ENCODE results near the gene RNU4-1. TPM values are rescaled to one million over a fixed set of nuclear protein-coding genes. Genes with fewer than 3 reads are reported as not detected.

The RNU4-1 gene
- total and polyA plus RNA-seq, 2 of the 4 experiments (the other 2 are of a cell fraction), result under 0.01 TPM; not detected in 1

DNA sequence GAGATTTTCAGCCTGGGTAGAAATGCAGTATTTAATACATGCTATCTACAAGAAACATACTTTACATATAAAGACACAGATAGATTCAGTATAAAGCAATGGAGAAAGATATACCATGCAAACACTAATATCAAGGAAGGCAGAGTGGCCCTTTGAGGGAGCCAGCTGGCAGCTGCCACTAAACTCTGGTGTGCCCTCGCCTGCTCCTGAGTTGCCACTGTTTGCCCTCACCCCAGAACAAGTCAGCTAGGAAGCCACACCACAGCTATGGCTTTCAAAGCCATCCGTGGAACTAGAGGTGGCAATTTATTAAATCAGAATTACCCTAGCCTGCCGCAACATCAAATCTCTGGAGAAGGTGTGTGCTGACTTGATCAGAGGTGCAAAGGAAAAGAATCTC lies 45.9 kb downstream of the RNU4-1 start:
- H3K23ac ChIP-seq (ENCODE audit: low read depth, low read length), result peak overlapping the region; percentile 4; the same call in 1 of the 2 replicates
- no TSS peak for BruUV-seq (replicated peaks)
- DNase-seq, result no peak
- WGBS, 2 experiments (ENCODE audit: extremely low coverage in 2 of 2, insufficient read length in 1 of 2), result no CpG with 5 or more reads among the region's 3 CpGs
- peak overlapping the region; percentile 69 for H3K4ac ChIP-seq (ENCODE audit: low read depth, low read length)
- H2BK20ac ChIP-seq (ENCODE audit: low read depth, low read length), result peak overlapping the region; percentile 7
- dilution Hi-C loops (cut with HindIII; ENCODE audit: low sequenced_read_pairs, unreplicated experiment), result no loop called here
- in situ Hi-C loops (cut with MboI; ENCODE audit: low sequenced_read_pairs), result no loop called here
- ChIA-PET POLR2A (ENCODE audit: unreplicated experiment) (interaction anchor here (1.0 kb wide), 1 partner anchor 17 kb away, joined by 5 read pairs; no protein-coding TSS in a partner anchor), CTCF (interaction anchor here (3.7 kb wide), 1 partner anchor 19 kb away, joined by 13 read pairs; no protein-coding TSS in a partner anchor)
- H4K91ac ChIP-seq (ENCODE audit: insufficient read depth, low read depth, low read length), result peak overlapping the region; percentile 45
- no peak overlapping the region for H3K4me3 ChIP-seq (ENCODE audit: insufficient read depth, low read depth, low read length)
- ATAC-seq (ENCODE audit: low read depth), result no peak
- peak overlapping the region; percentile 43; the same call in 1 of the 2 replicates for H3K4me2 ChIP-seq (ENCODE audit: low read depth, low read length)
- H3K14ac ChIP-seq (replicated peaks; ENCODE audit: low read depth, low read length), result peak overlapping the region; percentile 2; the same call in 1 of the 2 replicates
- peak overlapping the region; percentile 48; the same call in 1 of the 2 replicates for H3K27ac ChIP-seq (ENCODE audit: insufficient read depth, low read length)
- H4K5ac ChIP-seq (ENCODE audit: low read depth, low read length), result peak overlapping the region; percentile 24; the same call in 1 of the 2 replicates
- peak overlapping the region; percentile 83 for H2AK5ac ChIP-seq (ENCODE audit: low read depth, low read length)
- intact Hi-C loops (cut with micrococcal nuclease), result no loop called here
- H2BK15ac ChIP-seq (ENCODE audit: low read depth, low read length), result 0 out of 3 replicates have a peak overlapping the region, but pooled peaks have one; percentile 13
- H3K79me1 ChIP-seq (ENCODE audit: low read depth in 1 of 2, low read length in 2 of 2), result peaks cover 9 to 69% of the 10 kb centered on the region in 2 experiments; a peak in 2 of 4 replicates
- peak overlapping the region; percentile 36; the same call in 1 of the 2 replicates for H3K18ac ChIP-seq (ENCODE audit: low read depth, low read length)
- peaks cover 2% of the 10 kb centered on the region for H3K36me3 ChIP-seq (ENCODE audit: control insufficient read depth, insufficient read depth, low read length)
- H2AFZ ChIP-seq (replicated peaks; ENCODE audit: low read length, poor library complexity), result no peak overlapping the region
- H3K56ac ChIP-seq (ENCODE audit: extremely low read depth, insufficient read depth, low read length), result 0 out of 2 replicates have a peak overlapping the region, but pooled peaks have one; percentile 20
- peaks cover 54% of the 10 kb centered on the region for H3K9me1 ChIP-seq (ENCODE audit: insufficient read depth, low read length)
- peaks cover 43% of the 10 kb centered on the region for H3K4me1 ChIP-seq (ENCODE audit: control insufficient read depth, insufficient read depth, low read length)
- TF ChIP-seq, protein P1, sequence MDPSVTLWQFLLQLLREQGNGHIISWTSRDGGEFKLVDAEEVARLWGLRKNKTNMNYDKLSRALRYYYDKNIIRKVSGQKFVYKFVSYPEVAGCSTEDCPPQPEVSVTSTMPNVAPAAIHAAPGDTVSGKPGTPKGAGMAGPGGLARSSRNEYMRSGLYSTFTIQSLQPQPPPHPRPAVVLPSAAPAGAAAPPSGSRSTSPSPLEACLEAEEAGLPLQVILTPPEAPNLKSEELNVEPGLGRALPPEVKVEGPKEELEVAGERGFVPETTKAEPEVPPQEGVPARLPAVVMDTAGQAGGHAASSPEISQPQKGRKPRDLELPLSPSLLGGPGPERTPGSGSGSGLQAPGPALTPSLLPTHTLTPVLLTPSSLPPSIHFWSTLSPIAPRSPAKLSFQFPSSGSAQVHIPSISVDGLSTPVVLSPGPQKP (IDR thresholded peaks at IDR 0.05; ENCODE audit: borderline replicate concordance, low read depth, low read length), result no peak
- TF ChIP-seq, protein P2, sequence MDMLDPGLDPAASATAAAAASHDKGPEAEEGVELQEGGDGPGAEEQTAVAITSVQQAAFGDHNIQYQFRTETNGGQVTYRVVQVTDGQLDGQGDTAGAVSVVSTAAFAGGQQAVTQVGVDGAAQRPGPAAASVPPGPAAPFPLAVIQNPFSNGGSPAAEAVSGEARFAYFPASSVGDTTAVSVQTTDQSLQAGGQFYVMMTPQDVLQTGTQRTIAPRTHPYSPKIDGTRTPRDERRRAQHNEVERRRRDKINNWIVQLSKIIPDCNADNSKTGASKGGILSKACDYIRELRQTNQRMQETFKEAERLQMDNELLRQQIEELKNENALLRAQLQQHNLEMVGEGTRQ (IDR thresholded peaks at IDR 0.05; ENCODE audit: low read depth, low read length), result no peak
- TF ChIP-seq MXI1 (IDR thresholded peaks at IDR 0.05; ENCODE audit: borderline replicate concordance, low read depth, low read length), result no peak
- no peak for TF ChIP-seq POLR2A (IDR thresholded peaks at IDR 0.05; ENCODE audit: low read depth, low read length)
- TF ChIP-seq, protein P3, sequence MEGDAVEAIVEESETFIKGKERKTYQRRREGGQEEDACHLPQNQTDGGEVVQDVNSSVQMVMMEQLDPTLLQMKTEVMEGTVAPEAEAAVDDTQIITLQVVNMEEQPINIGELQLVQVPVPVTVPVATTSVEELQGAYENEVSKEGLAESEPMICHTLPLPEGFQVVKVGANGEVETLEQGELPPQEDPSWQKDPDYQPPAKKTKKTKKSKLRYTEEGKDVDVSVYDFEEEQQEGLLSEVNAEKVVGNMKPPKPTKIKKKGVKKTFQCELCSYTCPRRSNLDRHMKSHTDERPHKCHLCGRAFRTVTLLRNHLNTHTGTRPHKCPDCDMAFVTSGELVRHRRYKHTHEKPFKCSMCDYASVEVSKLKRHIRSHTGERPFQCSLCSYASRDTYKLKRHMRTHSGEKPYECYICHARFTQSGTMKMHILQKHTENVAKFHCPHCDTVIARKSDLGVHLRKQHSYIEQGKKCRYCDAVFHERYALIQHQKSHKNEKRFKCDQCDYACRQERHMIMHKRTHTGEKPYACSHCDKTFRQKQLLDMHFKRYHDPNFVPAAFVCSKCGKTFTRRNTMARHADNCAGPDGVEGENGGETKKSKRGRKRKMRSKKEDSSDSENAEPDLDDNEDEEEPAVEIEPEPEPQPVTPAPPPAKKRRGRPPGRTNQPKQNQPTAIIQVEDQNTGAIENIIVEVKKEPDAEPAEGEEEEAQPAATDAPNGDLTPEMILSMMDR (conservative IDR thresholded peaks at IDR 0.05; ENCODE audit: low read depth, low read length), result no peak
- TF ChIP-seq RAD21 (IDR thresholded peaks at IDR 0.05; ENCODE audit: low read length), result no peak
- no peak for TF ChIP-seq CHD1 (IDR thresholded peaks at IDR 0.05; ENCODE audit: low read depth, low read length)
- TF ChIP-seq MAZ (IDR thresholded peaks at IDR 0.05; ENCODE audit: borderline replicate concordance, low read depth, low read length), result no peak
- no peak for TF ChIP-seq SMC3 (IDR thresholded peaks at IDR 0.05; ENCODE audit: low read depth, low read length)
- no peak for TF ChIP-seq NFE2L2 (IDR thresholded peaks at IDR 0.05; ENCODE audit: low read depth, low read length)
- no peak overlapping the region for H3K9ac ChIP-seq (ENCODE audit: low read depth, low read length)
- no peaks in the 10 kb centered on the region for H3K9me3 ChIP-seq (ENCODE audit: control insufficient read depth, insufficient read depth, low read length)
- H3K27me3 ChIP-seq (ENCODE audit: control insufficient read depth, insufficient read depth, low read length), result no peaks in the 10 kb centered on the region
- peak overlapping the region; percentile 12 to 33; a peak in 1 of 4 replicates for H4K8ac ChIP-seq (ENCODE audit: low read depth in 2 of 2, low read length in 2 of 2)
- peak overlapping the region; percentile 88 for H2BK5ac ChIP-seq (ENCODE audit: low read depth, low read length, poor library complexity, severe bottlenecking)
- peak overlapping the region; percentile 1; the same call in 1 of the 2 replicates for H2BK120ac ChIP-seq (ENCODE audit: low read depth, low read length)
- no peak overlapping the region for H2AK9ac ChIP-seq (replicated peaks; ENCODE audit: low read depth, low read length, poor library complexity)
- peaks cover 73% of the 10 kb centered on the region for H4K20me1 ChIP-seq (ENCODE audit: insufficient read depth, low read length)

All from IMR-90 (cell line).